ENCODE data around the gene SH3BP1. TPM values are rescaled to one million over a fixed set of nuclear protein-coding genes. Genes with fewer than 3 reads are reported as not detected.
A peak's percentile ranks its signal among the peaks of the same experiment; 100 is the strongest.
"Not testable (repeated sequence)": the region's sequence is repeated elsewhere in the genome, so short reads cannot be mapped to it uniquely, and the experiment has no call there.

The SH3BP1 gene
- total RNA-seq, 1 donor from 2014 or later = 88.4 TPM

- ATAC-seq (ENCODE audit: low read depth) = no peak
- peaks cover 9% of the 10 kb centered on the region for H3K4me1 Mint-ChIP-seq
- no peak overlapping the region for H3K27ac Mint-ChIP-seq
- H3K27me3 Mint-ChIP-seq = no peaks in the 10 kb centered on the region
- no peaks in the 10 kb centered on the region for H3K9me3 Mint-ChIP-seq
- ChIA-PET CTCF (no interaction called here), POLR2A (interaction anchor here (1.8 kb wide), 1 partner anchor 10 kb away, joined by 7 read pairs; the partner anchor contains the start of gene PDXP)
- no peak for TF ChIP-seq CTCF (IDR thresholded peaks at IDR 0.05)
- no peak overlapping the region for H3K4me3 Mint-ChIP-seq
- DNase-seq = no peak
- peaks cover 77% of the 10 kb centered on the region for H3K36me3 Mint-ChIP-seq (ENCODE audit: low read depth)
- intact Hi-C loops (cut with micrococcal nuclease) = no loop called here
Measured at GRCh38 chr22:37647928-37648327, 8.5 kb downstream of the SH3BP1 start.

- Mint-ChIP-seq H3K9me3 (no peaks in the 10 kb centered on the region), H3K4me3 (no peak overlapping the region), H3K27me3 (no peaks in the 10 kb centered on the region), H3K4me1 (no peaks in the 10 kb centered on the region), H3K27ac (no peak overlapping the region), H3K36me3 (ENCODE audit: low read depth) (peaks cover 67% of the 10 kb centered on the region)
- ATAC-seq (ENCODE audit: low read depth) = no peak
- ChIA-PET CTCF (no interaction called here), POLR2A (no interaction called here)
- intact Hi-C loops (cut with micrococcal nuclease) = no loop called here
- DNase-seq = no peak
- no peak for TF ChIP-seq CTCF (IDR thresholded peaks at IDR 0.05)
Measured at GRCh38 chr22:37650463-37651136, 11.1 kb downstream of the SH3BP1 start.

GRCh38 chr22:37654563-37655251 lies 15.2 kb downstream of the SH3BP1 start:
- DNase-seq (no peak), ATAC-seq (ENCODE audit: low read depth) (no peak)
- intact Hi-C loops (cut with micrococcal nuclease) = no loop called here
- H3K9me3 Mint-ChIP-seq = no peaks in the 10 kb centered on the region
- H3K4me3 Mint-ChIP-seq = no peak overlapping the region
- H3K36me3 Mint-ChIP-seq (ENCODE audit: low read depth) = peaks cover 46% of the 10 kb centered on the region
- TF ChIP-seq CTCF (IDR thresholded peaks at IDR 0.05) = no peak
- H3K27me3 Mint-ChIP-seq = no peaks in the 10 kb centered on the region
- peaks cover 16% of the 10 kb centered on the region for H3K4me1 Mint-ChIP-seq
- ChIA-PET POLR2A (interaction anchor here (0.5 to 1.1 kb wide), 6 partner anchors 11 to 102 kb away, joined by 3 to 5 read pairs (median 4); partner anchors contain the start of gene GGA1), CTCF (no interaction called here)
- H3K27ac Mint-ChIP-seq = no peak overlapping the region

GRCh38 chr22:37655252-37655563 lies 15.7 kb downstream of the SH3BP1 start:
- POLR2A ChIA-PET = interaction anchor here (0.7 to 1.0 kb wide), 3 partner anchors 12 to 47 kb away, joined by 3 to 5 read pairs (median 5); partner anchors contain the start of gene GGA1
- ATAC-seq (ENCODE audit: low read depth) (no peak), DNase-seq (no peak)
- intact Hi-C loops (cut with micrococcal nuclease) = no loop called here
- Mint-ChIP-seq H3K27me3 (no peaks in the 10 kb centered on the region), H3K9me3 (no peaks in the 10 kb centered on the region), H3K27ac (no peak overlapping the region), H3K4me3 (no peak overlapping the region), H3K4me1 (peaks cover 21% of the 10 kb centered on the region), H3K36me3 (ENCODE audit: low read depth) (peaks cover 41% of the 10 kb centered on the region)
- TF ChIP-seq CTCF (IDR thresholded peaks at IDR 0.05) = no peak
- CTCF ChIA-PET = interaction anchor here (4.9 kb wide), 1 partner anchor 12 kb away, joined by 58 read pairs; no protein-coding TSS in a partner anchor

- H3K27me3 Mint-ChIP-seq; H3K4me3 Mint-ChIP-seq; H3K9me3 Mint-ChIP-seq; ATAC-seq (ENCODE audit: low read depth); intact Hi-C loops (cut with micrococcal nuclease); DNase-seq: not testable (repeated sequence)
- peak overlapping the region; percentile 41 for H3K27ac Mint-ChIP-seq
- H3K4me1 Mint-ChIP-seq = peaks cover 35% of the 10 kb centered on the region
- ChIA-PET POLR2A (interaction anchor here (0.6 to 5.7 kb wide), 9 partner anchors 8 to 413 kb away, joined by 3 to 65 read pairs (median 7); partner anchors contain the start of genes GGA1 and NOL12), CTCF (interaction anchor here (4.9 kb wide), 1 partner anchor 14 kb away, joined by 58 read pairs; no protein-coding TSS in a partner anchor)
- H3K36me3 Mint-ChIP-seq (ENCODE audit: low read depth) = peaks cover 31% of the 10 kb centered on the region
Measured at GRCh38 chr22:37656583-37656982, 17.1 kb downstream of the SH3BP1 start.
